GM21737 (cell line): ENCODE data around the gene LENEP.

ENCODE experiments used
- ATAC-seq: cut with Tn5 transposase; IDR thresholded peaks from one replicate; pipeline ENCODE4 v1.9.1; 2021; ENCODE audit warnings: mild to moderate bottlenecking, moderate library complexity; ENCODE audit not compliant: unreplicated experiment

The LENEP gene

DNA sequence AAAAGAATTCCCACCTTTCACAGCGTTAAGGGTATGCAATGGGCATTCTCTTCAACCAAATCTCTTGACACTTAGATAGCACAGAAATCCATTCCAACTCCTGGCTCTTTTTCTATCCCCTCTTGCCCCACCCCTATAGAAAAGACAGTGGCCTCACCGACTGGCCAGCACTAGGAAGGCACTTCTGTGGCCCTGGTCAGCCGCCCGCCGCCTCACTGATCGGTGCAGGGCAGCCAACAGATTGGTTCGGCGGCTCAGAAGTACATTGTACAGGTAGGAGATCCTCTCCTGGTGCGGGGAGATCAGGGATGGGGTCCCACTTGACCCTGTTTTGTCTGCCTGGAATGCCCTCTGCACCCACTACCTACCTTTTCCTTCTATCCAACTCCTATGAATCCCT lies 30.9 kb downstream of the LENEP start:
- no peak for ATAC-seq

DNA sequence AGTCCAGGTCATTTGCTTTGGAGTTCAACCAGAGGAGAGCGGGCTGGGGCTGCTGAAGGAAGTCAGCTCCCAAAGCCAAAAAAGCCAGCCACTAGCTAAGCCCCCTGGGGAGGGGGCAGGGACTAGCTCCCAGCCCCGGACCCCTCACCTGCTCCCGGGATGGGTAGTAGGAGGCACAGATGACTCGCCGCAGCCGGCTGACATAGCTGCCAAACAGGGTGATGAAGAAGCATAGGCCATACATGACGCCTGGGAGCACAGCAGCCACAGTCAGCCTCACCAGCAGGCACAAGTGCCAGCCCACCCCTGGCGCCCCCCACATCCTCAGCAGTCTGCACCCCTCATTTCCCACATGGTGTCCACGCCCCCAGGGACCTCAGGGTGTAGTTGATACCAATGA lies 32.8 kb downstream of the LENEP start:
- no peak for ATAC-seq

DNA sequence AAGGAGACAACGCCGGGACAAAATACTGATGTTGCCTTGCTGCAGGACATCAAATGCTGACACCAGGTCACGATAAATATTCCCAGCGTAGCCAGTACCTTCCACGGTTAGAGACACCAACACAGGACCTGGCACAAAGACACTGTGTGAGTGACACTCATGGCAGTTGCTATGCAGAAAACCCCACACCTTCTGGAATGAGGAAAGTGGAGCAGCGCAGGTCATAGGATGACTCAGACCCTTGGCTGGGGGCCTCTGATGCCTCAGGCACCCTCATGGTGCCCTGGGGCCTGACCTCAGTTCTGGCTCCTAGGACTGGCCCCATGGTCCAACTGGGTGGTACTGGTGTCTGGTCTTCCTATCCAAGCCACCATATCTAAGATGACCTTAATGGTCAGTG lies 33.2 kb downstream of the LENEP start:
- no peak for ATAC-seq

DNA sequence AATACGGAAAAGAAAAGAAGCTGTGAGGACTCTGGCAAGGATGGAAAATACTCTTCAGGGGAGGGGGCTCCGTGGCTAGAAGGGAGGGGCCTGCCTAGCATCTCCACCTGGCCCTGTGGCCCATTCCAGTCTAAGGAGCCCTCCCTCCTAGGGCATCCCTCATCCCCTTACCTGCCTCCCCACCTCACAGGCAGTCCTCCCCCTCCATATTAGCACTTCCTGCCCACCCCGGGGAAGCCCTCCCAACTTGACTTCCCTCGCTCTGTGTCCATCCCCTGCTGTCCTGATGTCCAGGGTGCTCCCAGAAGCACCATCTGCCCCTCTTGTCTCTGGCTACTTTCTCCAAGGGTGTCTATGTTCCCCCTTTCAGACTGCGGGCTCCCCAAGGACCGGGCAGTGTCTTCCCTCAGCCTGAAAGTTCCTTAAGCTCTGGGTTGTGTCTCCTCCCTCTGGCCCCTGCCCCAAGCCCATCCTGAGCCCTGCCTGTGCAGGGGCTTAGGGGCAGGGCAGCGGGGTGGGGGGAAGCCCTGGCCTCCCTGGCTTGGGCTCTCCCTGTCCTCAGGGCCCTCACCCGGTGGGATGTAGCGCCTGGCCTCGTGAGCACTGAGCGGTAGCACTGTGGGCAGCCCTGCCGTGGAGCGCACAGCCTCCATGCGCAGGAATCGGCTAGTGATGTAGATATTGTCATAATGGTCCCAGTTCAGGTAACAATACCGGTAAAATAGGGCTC lies 36.3 kb downstream of the LENEP start:
- no peak for ATAC-seq

DNA sequence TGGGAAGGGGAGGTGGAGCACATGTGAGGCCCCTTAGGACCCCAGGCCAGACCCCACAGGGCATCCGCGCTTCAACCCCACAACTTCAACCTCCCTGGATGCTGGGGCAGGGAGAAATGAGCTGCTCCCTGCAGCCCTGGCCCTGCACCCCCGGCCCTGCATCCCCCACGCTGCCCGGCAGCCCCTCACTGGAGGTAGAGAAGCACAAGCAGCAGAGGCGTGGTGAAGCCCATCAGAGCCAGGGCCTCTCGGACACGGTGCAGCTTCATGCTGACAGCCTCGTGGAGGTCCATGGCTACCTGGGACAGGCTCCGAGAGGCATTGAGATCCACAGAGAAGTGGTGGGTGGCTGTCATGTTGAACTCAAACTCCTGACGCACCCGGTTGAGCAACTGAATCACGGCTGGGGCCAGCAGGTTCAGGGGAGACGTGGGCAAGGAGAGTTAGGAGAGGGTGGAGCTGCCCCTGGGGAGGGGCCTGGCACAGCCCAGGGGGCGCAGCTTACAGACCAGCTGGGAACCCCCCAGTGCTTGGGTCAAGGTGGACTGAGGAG lies 36.9 kb downstream of the LENEP start:
- ATAC-seq, result no peak

DNA sequence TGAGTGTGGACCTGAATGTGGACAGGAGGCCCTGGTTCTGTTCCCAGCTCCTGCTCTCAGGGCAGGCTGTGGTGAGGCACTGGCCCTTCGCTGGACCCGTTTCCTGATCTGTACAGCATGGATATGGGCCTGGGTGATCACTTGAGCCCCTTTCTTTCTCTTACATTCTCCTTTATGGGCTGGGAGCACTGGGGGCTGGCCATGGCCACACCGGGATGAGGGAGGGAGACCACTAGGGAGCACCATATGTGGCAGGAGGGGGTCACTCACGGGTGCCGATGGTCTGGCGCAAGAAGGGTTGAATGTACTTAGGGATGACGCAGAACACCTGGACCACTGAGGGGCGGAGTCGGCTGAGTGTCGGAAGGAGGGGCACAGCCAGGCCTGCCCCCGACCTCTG lies 37.5 kb downstream of the LENEP start:
- no peak for ATAC-seq

DNA sequence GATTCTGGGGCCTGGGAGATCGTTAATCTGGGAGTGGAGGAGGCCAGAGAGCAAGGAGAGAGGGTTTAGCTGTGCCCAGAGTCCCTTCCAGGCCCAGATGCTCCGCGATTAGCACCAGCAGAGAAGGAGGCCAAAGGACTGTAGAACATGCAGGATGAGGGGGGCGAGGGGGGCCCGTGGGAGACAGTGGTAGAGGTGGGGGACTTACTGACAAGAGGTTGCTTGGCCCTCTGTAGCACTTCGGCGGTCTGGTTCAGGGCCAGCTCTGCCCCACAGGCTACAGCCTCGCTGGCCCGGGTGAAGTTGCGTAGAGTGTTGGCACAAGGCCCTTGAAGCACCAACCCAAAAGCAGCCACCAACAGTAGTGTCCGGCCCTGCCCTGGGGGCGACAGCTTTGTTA lies 39.5 kb downstream of the LENEP start:
- ATAC-seq, result no peak

DNA sequence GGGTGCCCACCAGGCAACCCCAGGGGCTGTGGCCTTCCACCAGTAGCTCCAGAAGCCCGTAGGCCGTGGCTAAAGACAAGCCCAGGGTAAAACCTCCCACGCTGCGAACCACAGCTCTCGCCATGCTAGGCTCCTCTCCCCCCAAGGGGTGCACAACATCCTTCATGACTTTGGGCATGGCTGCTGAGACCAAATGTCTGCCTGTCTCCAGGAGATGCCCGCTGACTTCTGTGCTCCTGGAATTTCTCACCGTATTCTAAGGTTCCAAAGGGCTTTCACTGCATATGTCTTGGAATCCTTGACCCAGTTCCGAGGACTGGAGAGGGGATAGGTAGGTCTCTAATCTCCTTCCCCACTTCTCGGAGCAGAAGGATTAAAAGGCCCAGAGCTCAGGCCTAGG lies 40.1 kb downstream of the LENEP start, which contains the start of the genes DCST1 and DCST2:
TSS of gene DCST1 (plus strand) at position 301 of the 400 bp plus-strand sequence. CDS start 213 bp downstream, outside the sequence.
TSS of gene DCST2 (minus strand) at position 258 of the 400 bp plus-strand sequence. CDS start at position 178, 80 bp downstream.
- no peak for ATAC-seq

DNA sequence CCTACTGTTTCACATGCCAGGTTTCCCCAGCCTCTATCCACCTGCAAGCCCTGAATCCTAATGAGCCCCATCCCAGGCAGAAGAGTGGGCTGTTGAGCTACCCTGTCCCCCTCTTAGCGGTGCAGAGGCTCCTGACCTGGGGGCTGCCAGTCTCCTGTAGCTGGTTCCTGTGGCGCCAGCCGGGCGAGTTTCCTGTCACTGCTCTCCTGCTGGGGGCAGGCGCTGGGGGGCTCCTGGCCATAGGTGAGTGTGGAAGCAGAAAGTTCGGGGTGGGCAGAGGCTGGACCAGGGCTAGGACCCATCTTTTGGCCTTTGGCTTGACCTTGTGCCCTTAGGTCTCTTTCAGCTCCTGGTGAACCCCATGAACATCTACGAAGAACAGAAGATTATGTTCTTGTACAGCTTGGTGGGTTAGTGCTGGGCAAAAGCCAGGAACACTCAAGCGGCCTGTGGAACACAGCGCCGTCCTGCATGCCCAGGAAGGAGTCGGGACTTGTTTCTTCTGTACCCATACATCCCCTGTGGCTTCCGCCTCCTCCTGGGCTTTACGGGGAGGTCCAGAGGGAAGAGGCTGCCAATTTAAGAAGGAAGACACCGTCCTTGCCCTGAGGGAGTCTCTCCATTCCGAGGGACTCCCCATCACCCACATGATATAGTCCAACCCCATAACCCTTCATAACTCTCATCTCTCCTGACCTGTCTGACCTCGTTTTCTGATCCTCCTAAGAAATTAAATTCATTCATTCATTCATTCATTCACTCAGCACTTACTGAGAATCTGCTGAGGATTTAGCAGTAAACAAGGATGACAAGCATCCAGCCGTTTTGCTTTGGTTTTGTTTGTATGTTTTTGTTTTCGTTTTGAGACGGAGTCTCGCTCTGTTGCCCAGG lies 41.2 kb downstream of the LENEP start:
- ATAC-seq, result no peak

DNA sequence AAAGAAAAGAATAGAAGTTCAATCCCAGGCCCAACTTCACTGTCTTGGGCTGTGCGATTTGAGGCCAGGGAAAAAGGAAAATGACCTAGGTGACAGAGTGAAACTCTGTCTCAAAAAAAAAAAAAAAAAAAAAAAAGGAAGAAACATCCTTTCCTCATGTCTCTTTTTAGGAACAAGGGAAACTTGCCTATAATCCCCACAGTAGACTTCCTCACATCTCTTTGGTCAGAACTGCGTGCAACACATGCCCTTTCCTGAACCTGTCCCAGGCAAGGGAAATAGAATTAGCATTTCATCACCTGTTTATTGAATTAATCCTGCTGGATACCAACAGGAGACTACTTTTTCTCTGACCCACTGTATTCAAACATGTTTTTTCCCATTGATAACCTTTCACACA lies 42.5 kb downstream of the LENEP start:
- ATAC-seq, result no peak

DNA sequence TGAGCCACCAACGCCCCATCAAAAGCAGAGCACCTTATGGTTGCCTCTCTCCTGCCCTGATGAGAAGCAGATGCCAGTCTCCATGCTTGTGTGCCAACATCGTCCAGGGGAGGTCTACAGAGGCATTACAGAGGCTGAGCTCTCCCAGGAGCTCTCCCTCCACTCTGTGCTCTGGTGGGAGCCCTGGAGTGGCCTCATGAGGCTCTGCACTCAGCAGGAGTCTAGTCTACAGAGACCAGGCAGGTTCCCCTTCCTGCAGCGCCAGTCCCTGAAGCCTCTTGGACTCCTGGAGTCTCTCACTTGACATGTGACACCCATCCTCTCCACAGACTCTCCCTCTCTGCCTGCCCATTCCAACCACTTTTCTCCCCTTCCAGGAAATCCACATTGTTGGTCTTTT lies 43.7 kb downstream of the LENEP start:
- ATAC-seq, result no peak

DNA sequence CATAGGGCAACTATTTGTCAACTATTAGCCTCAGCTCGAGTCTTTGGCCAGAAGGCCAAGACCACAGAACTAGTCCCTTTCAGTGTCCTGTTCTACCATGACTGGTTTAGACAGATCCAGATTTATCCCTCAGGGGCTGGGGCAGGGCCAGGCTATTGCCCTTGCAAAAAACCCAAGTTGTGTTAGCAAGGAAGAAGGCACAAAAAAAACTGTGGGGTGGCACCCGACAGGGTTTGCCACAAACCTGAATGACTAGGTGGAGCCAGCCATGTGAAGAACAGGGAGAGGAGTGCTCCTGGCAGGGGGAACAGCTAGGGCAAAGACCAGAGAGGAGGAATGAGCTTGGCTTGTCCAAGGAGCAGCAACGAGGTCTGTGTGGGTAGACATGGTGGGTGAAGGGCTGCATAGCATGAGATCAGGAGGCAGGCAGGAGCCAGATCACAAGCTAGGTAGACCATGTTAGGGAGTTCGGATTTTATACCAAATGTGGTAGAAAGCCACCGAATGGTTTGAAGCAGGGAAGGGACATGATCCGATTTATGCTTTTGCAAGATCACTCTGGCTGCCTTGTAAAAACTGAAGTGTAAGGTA lies 44.6 kb downstream of the LENEP start:
- no peak for ATAC-seq

DNA sequence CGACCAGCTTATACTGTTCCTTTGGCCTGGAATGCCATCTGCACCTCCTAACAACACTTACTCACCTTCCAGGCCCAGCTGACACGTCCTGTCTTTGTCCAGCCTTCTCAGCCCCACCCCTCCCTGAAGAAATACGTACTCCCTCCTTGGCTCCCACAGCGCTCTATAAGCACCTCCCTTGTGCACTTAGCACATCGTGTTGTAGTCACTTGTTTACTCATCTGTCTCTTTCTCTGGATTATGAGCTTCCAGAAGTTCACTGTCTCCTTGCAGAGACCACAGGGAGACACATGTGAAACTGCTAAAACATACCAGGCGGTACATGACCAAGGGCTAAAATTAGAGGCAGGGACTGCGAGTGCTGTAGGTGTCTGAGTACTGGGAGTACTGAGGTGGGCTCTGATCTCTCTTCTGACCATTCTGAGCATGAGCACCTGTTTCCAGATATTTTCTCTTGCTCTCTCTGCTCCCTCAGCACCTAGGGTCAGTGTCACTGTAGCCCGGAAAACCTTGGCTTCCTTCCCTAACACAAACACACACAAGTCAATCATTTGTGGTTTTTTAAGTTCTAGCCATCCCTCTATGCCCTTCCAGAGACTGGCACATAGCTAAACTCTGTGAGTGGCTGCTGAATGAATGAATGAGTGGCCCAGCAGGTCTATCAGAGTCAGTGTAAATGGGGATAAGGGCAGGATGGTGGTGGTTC lies 45.4 kb downstream of the LENEP start:
- no peak for ATAC-seq

DNA sequence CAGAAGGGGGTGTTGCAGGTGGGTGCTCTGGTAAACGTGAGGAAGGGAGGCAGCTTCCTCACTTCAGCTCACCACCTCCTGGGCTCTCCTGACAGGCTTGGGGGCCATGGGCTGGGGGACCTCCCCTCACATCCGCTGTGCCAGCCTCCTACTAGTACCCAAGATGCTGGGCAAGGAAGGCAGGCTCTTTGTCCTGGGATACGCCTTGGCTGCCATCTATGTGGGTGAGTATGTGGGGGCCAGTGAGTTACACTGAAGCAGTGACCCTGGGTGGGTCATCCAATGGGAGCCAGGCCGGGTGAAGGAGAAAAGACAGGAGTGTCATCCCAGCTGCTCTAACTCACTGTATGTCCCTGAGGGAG lies 45.9 kb downstream of the LENEP start:
- ATAC-seq, result no peak

DNA sequence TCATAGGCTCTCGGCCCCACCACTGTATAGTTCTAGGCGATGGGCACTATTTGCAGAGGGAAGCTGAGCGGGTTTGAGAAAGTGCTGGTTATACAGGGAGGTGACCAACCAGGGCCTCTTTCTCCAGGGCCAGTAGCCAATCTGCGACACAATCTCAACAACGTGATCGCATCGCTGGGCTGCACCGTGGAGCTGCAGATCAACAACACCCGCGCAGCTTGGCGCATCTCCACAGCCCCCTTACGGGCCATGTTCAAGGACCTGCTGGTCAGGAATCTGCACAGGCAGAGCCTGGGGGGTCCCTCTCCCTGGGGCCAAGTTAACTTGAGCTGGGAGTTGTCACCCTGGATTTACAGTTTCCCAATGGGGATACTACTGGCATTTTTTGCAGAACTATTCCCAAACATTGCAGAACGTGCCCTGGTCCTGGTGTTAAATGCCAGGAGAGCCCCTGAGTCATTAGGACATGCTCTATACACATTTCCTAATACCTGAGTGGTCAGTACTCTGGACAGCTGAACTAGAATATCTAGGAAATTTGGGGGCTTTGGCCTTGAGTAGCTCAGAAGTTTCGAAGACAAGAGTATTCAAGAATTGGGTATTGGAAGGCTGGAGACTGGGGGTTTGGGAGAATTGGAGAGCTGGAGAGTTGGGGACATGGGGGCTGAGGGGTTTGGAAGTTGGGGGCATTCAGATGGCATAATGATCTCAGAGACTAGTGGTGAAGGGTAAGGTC lies 47.1 kb downstream of the LENEP start:
- ATAC-seq, result no peak

DNA sequence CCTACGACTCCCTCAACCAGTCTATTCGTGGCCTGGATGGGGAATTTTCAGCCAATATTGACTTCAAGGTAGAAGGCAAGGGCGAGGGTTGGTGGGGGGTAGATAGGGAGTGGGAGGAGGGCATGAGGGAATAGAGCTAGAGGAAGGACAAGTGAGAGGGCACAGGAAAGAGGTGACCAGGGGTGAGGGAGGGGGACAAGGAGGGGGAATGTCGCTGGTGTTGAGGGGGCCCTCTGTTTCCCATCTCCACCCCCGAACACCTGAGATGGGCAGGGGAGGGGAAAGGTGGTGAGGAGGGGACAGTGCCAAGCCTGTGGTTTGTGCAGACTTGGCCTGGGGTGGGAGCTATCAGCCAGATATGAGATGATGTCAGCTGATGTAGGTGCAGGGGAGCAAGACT lies 49.4 kb downstream of the LENEP start:
- ATAC-seq, result no peak

DNA sequence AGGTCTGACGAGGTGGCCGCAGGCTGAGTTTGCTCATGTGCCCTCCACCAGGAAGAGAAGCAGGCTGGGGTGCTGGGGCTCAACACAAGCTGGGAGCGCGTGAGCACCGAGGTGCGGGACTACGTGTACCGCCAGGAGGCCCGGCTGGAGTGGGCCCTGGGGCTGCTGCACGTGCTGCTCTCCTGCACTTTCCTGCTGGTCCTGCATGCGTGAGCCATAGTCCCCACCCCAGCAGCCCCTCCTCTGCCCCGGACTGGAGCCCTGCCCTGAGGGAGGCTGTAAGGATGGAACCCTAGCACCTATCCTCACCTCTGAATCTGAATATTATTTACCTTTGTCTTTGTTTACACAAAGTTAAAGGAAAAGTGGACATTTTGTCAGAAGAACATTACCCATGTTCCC lies 49.9 kb downstream of the LENEP start:
- no peak for ATAC-seq

DNA sequence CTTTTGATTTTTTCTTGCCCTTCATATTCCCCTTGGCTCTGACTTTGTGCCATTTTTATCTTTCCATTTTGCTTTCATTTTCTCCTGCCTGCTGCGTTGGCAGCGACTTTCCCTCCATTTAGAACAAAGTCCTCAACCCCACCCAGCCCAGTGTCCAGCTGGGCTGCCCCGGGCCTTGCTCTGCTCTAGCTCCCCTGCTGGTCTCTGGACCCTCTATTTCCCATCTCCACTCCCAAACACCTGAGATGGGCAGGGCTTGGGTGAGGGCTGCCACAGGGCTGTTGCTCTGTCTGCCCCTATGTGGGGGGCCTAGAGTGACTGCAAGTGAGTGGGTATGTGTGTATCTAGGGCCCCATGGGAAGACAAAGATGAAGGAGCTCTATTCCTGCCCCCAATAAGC lies 50.4 kb downstream of the LENEP start:
- no peak for ATAC-seq
